PFSK-1 (cell line): ENCODE measurements around the gene STRN3.

Experiments
- FOXP2 ChIP-seq: optimal IDR thresholded peaks from 2 replicates; pipeline ENCODE3; 2011; ENCODE audit warnings: borderline replicate concordance, control low read depth, inconsistent platforms; ENCODE audit not compliant: insufficient read depth; ENCODE audit errors: extremely low read length, extremely low read depth
- POLR2AphosphoS5 ChIP-seq: IDR thresholded peaks from 2 replicates; pipeline ENCODE4 v1.6.1; 2012; ENCODE audit warnings: low read depth, mild to moderate bottlenecking, control low read depth, low read length, moderate library complexity
- REST ChIP-seq, 2 experiments: IDR thresholded peaks; 2 replicates each; pipeline versions ENCODE4 v1.6.1 to v1.8.0; 2011 to 2012; ENCODE audit warnings: low read depth in 2 of 2, low read length in 2 of 2, control low read depth in 1 of 2, inconsistent platforms in 1 of 2, mild to moderate bottlenecking in 1 of 2, moderate library complexity in 1 of 2; ENCODE audit not compliant: insufficient read depth in 1 of 2
- SIN3A ChIP-seq: IDR thresholded peaks from 2 replicates; pipeline ENCODE4 v1.6.1; 2012; ENCODE audit warnings: mild to moderate bottlenecking, low read length, moderate library complexity, borderline replicate concordance; ENCODE audit not compliant: insufficient read depth
- TAF1 ChIP-seq: IDR thresholded peaks from 2 replicates; pipeline ENCODE4 v1.6.1; 2012; ENCODE audit warnings: low read length, control low read depth, borderline replicate concordance; ENCODE audit not compliant: insufficient read depth

STRN3 gene

GRCh38 chr14:31057035-31057434 lies 30.9 kb upstream of the STRN3 start:
- TF ChIP-seq FOXP2 (no peak), POLR2AphosphoS5 (no peak), SIN3A (no peak), TAF1 (no peak), REST (IDR thresholded peaks at IDR 0.05; ENCODE audit: insufficient read depth in 1 of 2, low read depth in 2 of 2, low read length in 2 of 2) (no peak)

- TF ChIP-seq TAF1 = no peak
- no peak for TF ChIP-seq POLR2AphosphoS5
- TF ChIP-seq FOXP2 = no peak
- no peak for TF ChIP-seq SIN3A
- no peak for TF ChIP-seq REST (IDR thresholded peaks at IDR 0.05; ENCODE audit: insufficient read depth in 1 of 2, low read depth in 2 of 2, low read length in 2 of 2)
These were observed 25.3 kb upstream of the STRN3 start for GRCh38 chr14:31051511-31051910.

GRCh38 chr14:31051023-31051422 lies 24.8 kb upstream of the STRN3 start:
- TF ChIP-seq REST (IDR thresholded peaks at IDR 0.05; ENCODE audit: insufficient read depth in 1 of 2, low read depth in 2 of 2, low read length in 2 of 2) (no peak), TAF1 (no peak), POLR2AphosphoS5 (no peak), SIN3A (no peak), FOXP2 (no peak)

GRCh38 chr14:31047503-31047902 lies 21.3 kb upstream of the STRN3 start:
- no peak for TF ChIP-seq POLR2AphosphoS5
- TF ChIP-seq REST (IDR thresholded peaks at IDR 0.05; ENCODE audit: insufficient read depth in 1 of 2, low read depth in 2 of 2, low read length in 2 of 2) = no peak
- TF ChIP-seq TAF1 = no peak
- no peak for TF ChIP-seq FOXP2
- no peak for TF ChIP-seq SIN3A

- TF ChIP-seq TAF1 = no peak
- TF ChIP-seq FOXP2 = no peak
- TF ChIP-seq SIN3A = no peak
- TF ChIP-seq REST (IDR thresholded peaks at IDR 0.05; ENCODE audit: insufficient read depth in 1 of 2, low read depth in 2 of 2, low read length in 2 of 2) = no peak
- no peak for TF ChIP-seq POLR2AphosphoS5
These were observed 19.4 kb upstream of the STRN3 start for GRCh38 chr14:31045501-31046080.
